ENCODE results near the gene OAF.
"Not testable (repeated sequence)": the region's sequence is repeated elsewhere in the genome, so short reads cannot be mapped to it uniquely, and the experiment has no call there.

Gene OAF

GRCh38 chr11:120210626-120211521 is at the start of gene OAF:
Gene OAF, plus strand, starts transcription at chr11:120211032. Its CDS starts 248 bp downstream, at chr11:120211280.
- peak; percentile 58 for DNase-seq

- no peak for DNase-seq
Measured at GRCh38 chr11:120167659-120168058, 43.2 kb upstream of the OAF start.

- no peak for DNase-seq
Measured at GRCh38 chr11:120168108-120168959, 42.5 kb upstream of the OAF start.

GRCh38 chr11:120168960-120169681 is 41.7 kb upstream of the OAF start:
- peak; percentile 54 for DNase-seq

- DNase-seq: no peak
Measured at GRCh38 chr11:120169981-120170698, 40.7 kb upstream of the OAF start.

GRCh38 chr11:120170741-120171261 is 40.0 kb upstream of the OAF start:
- DNase-seq: no peak

- DNase-seq: peak; percentile 37
Measured at GRCh38 chr11:120172054-120172911, 38.5 kb upstream of the OAF start.

- DNase-seq: no peak
Measured at GRCh38 chr11:120173019-120173705, 37.7 kb upstream of the OAF start.

- DNase-seq: no peak
Measured at GRCh38 chr11:120173807-120174206, 37.0 kb upstream of the OAF start.

- DNase-seq: no peak
Measured at GRCh38 chr11:120174866-120175265, 36.0 kb upstream of the OAF start.

- no peak for DNase-seq
Measured at GRCh38 chr11:120178561-120179056, 32.2 kb upstream of the OAF start.

GRCh38 chr11:120179057-120179672 is 31.7 kb upstream of the OAF start:
- DNase-seq: no peak

- not testable (repeated sequence) for DNase-seq
Measured at GRCh38 chr11:120180063-120180462, 30.8 kb upstream of the OAF start.

GRCh38 chr11:120180551-120181232 is 30.1 kb upstream of the OAF start:
- DNase-seq: no peak

- DNase-seq: no peak
Measured at GRCh38 chr11:120181376-120181975, 29.4 kb upstream of the OAF start.

GRCh38 chr11:120182372-120182771 is 28.5 kb upstream of the OAF start:
- DNase-seq: no peak

- no peak for DNase-seq
Measured at GRCh38 chr11:120182790-120183491, 27.9 kb upstream of the OAF start.

- no peak for DNase-seq
Measured at GRCh38 chr11:120183701-120184141, 27.1 kb upstream of the OAF start.
